ENCODE results near the gene TMEM9.
A peak's percentile ranks its signal among the peaks of the same experiment; 100 is the strongest.

TMEM9 gene

GRCh38 chr1:201128476-201128875 is 25.8 kb downstream of the TMEM9 start:
- DNase-seq (ENCODE audit: low read depth in 3 of 3, low spot score in 1 of 3) = no peak

- no peak for DNase-seq (ENCODE audit: low read depth in 3 of 3, low spot score in 1 of 3)
These were observed 26.4 kb downstream of the TMEM9 start for GRCh38 chr1:201127755-201128455.

- no peak for DNase-seq (ENCODE audit: low read depth in 3 of 3, low spot score in 1 of 3)
These were observed 27.2 kb downstream of the TMEM9 start, which contains the start of gene ASCL5 for GRCh38 chr1:201126832-201127754. ASCL5 (minus strand) TSS chr1:201127184; CDS start chr1:201115372, 11,812 bp downstream.

GRCh38 chr1:201126463-201126831 is 27.8 kb downstream of the TMEM9 start:
- DNase-seq (ENCODE audit: low read depth in 3 of 3, low spot score in 1 of 3) = no peak

- no peak for DNase-seq (ENCODE audit: low read depth in 3 of 3, low spot score in 1 of 3)
These were observed 28.5 kb downstream of the TMEM9 start for GRCh38 chr1:201125800-201126199.

- no peak for DNase-seq (ENCODE audit: low read depth in 3 of 3, low spot score in 1 of 3)
These were observed 29.3 kb downstream of the TMEM9 start for GRCh38 chr1:201125019-201125418.

- no peak for DNase-seq (ENCODE audit: low read depth in 3 of 3, low spot score in 1 of 3)
These were observed 30.4 kb downstream of the TMEM9 start for GRCh38 chr1:201123866-201124265.

GRCh38 chr1:201122321-201122957 is 31.8 kb downstream of the TMEM9 start:
- no peak for DNase-seq (ENCODE audit: low read depth in 3 of 3, low spot score in 1 of 3)

- peak in 1 of 3 donors; percentile 43 for DNase-seq (ENCODE audit: low read depth in 3 of 3, low spot score in 1 of 3)
These were observed 34.8 kb downstream of the TMEM9 start for GRCh38 chr1:201119206-201120197.

- no peak for DNase-seq (ENCODE audit: low read depth in 3 of 3, low spot score in 1 of 3)
These were observed 38.2 kb downstream of the TMEM9 start for GRCh38 chr1:201116091-201116490.

GRCh38 chr1:201115390-201115937 is 38.8 kb downstream of the TMEM9 start:
- DNase-seq (ENCODE audit: low read depth in 3 of 3, low spot score in 1 of 3) = no peak

- peak; percentile 31 to 62 (median 32) for DNase-seq (ENCODE audit: low read depth in 3 of 3, low spot score in 1 of 3)
These were observed 39.8 kb downstream of the TMEM9 start for GRCh38 chr1:201114245-201115131.

- DNase-seq (ENCODE audit: low read depth in 3 of 3, low spot score in 1 of 3) = no peak
These were observed 40.6 kb downstream of the TMEM9 start for GRCh38 chr1:201113451-201114244.

- DNase-seq (ENCODE audit: low read depth in 3 of 3, low spot score in 1 of 3) = no peak
These were observed 41.3 kb downstream of the TMEM9 start for GRCh38 chr1:201112926-201113325.

GRCh38 chr1:201112173-201112731 is 42.0 kb downstream of the TMEM9 start, which contains the start of gene CACNA1S:
CACNA1S (minus strand) TSS chr1:201112426; CDS start chr1:201112339, 87 bp downstream.
- no peak for DNase-seq (ENCODE audit: low read depth in 3 of 3, low spot score in 1 of 3)

- no peak for DNase-seq (ENCODE audit: low read depth in 3 of 3, low spot score in 1 of 3)
These were observed 42.6 kb downstream of the TMEM9 start for GRCh38 chr1:201111672-201112071.

- no peak for DNase-seq (ENCODE audit: low read depth in 3 of 3, low spot score in 1 of 3)
These were observed 43.1 kb downstream of the TMEM9 start for GRCh38 chr1:201111156-201111555.

GRCh38 chr1:201110616-201111015 is 43.7 kb downstream of the TMEM9 start:
- DNase-seq (ENCODE audit: low read depth in 3 of 3, low spot score in 1 of 3) = no peak
